ENCODE measurements around the gene PAXX.

DNA sequence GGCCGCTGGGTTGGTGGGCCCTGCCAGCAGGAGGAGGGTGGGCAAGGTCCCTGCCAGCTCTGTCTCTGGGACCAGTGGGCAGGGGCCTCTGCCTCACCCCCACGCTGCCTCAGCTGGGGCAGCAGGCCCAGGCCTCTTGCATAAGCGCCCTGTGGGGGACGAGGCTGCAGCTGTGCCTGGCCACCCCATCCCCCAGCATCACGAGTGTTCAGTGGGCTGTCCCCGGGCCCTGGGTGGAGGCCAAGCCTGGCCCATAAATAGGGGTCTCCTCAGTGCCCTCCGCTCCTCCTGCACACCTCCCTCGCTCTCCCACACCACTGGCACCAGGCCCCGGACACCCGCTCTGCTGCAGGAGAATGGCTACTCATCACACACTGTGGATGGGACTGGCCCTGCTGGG lies 15.0 kb upstream of the PAXX start, which contains the start of gene PTGDS:
- no peak for TF ChIP-seq SP1 (IDR thresholded peaks at IDR 0.05)
- no peak for TF ChIP-seq SUZ12 (IDR thresholded peaks at IDR 0.05)
